ENCODE results near the gene RND2.

Gene RND2

GRCh38 chr17:43079641-43080302 lies 54.7 kb downstream of the RND2 start:
- no peak for DNase-seq

All from NCI-H446 (cell line).